ENCODE data around the gene SGCD.

Gene SGCD

GRCh38 chr5:156515803-156516360 lies 188.9 kb downstream of the SGCD start:
- H3K27me3 ChIP-seq: no peaks in the 10 kb centered on the region
- no peaks in the 10 kb centered on the region for H3K36me3 ChIP-seq
- no peaks in the 10 kb centered on the region for H3K4me1 ChIP-seq
- H3K4me3 ChIP-seq (ENCODE audit: low read depth, low read length): no peak overlapping the region
- no peak for DNase-seq
- no peak for TF ChIP-seq CTCF (IDR thresholded peaks at IDR 0.05; ENCODE audit: low read depth, low read length)
- H3K9me3 ChIP-seq: no peaks in the 10 kb centered on the region; the same call in 1 of the 2 replicates

- Histone ChIP-seq H3K4me1 (no peaks in the 10 kb centered on the region), H3K9me3 (no peaks in the 10 kb centered on the region), H3K4me3 (ENCODE audit: low read depth, low read length) (no peak overlapping the region), H3K27me3 (no peaks in the 10 kb centered on the region), H3K36me3 (no peaks in the 10 kb centered on the region)
- no peak for TF ChIP-seq CTCF (IDR thresholded peaks at IDR 0.05; ENCODE audit: low read depth, low read length)
- no peak for DNase-seq
Observed at GRCh38 chr5:156522651-156523529, 195.9 kb downstream of the SGCD start.

GRCh38 chr5:156523607-156524006 lies 196.6 kb downstream of the SGCD start:
- DNase-seq: no peak
- Histone ChIP-seq H3K9me3 (no peaks in the 10 kb centered on the region), H3K4me1 (no peaks in the 10 kb centered on the region), H3K27me3 (no peaks in the 10 kb centered on the region), H3K4me3 (ENCODE audit: low read depth, low read length) (no peak overlapping the region), H3K36me3 (no peaks in the 10 kb centered on the region)
- TF ChIP-seq CTCF (IDR thresholded peaks at IDR 0.05; ENCODE audit: low read depth, low read length): no peak

GRCh38 chr5:156526081-156526925 lies 199.3 kb downstream of the SGCD start:
- Histone ChIP-seq H3K4me3 (ENCODE audit: low read depth, low read length) (no peak overlapping the region), H3K36me3 (no peaks in the 10 kb centered on the region), H3K4me1 (no peaks in the 10 kb centered on the region), H3K27me3 (no peaks in the 10 kb centered on the region), H3K9me3 (no peaks in the 10 kb centered on the region)
- no peak for TF ChIP-seq CTCF (IDR thresholded peaks at IDR 0.05; ENCODE audit: low read depth, low read length)
- DNase-seq: no peak

- no peak for TF ChIP-seq CTCF (IDR thresholded peaks at IDR 0.05; ENCODE audit: low read depth, low read length)
- Histone ChIP-seq H3K36me3 (no peaks in the 10 kb centered on the region), H3K4me1 (no peaks in the 10 kb centered on the region), H3K27me3 (no peaks in the 10 kb centered on the region), H3K9me3 (no peaks in the 10 kb centered on the region), H3K4me3 (ENCODE audit: low read depth, low read length) (no peak overlapping the region)
- DNase-seq: no peak
Observed at GRCh38 chr5:156527611-156528010, 200.6 kb downstream of the SGCD start.

Data from BE2C (cell line).